Measurements from ENCODE around the gene HDLBP. TPM values are rescaled to one million over a fixed set of nuclear protein-coding genes. Genes with fewer than 3 reads are reported as not detected.

The HDLBP gene, protein sequence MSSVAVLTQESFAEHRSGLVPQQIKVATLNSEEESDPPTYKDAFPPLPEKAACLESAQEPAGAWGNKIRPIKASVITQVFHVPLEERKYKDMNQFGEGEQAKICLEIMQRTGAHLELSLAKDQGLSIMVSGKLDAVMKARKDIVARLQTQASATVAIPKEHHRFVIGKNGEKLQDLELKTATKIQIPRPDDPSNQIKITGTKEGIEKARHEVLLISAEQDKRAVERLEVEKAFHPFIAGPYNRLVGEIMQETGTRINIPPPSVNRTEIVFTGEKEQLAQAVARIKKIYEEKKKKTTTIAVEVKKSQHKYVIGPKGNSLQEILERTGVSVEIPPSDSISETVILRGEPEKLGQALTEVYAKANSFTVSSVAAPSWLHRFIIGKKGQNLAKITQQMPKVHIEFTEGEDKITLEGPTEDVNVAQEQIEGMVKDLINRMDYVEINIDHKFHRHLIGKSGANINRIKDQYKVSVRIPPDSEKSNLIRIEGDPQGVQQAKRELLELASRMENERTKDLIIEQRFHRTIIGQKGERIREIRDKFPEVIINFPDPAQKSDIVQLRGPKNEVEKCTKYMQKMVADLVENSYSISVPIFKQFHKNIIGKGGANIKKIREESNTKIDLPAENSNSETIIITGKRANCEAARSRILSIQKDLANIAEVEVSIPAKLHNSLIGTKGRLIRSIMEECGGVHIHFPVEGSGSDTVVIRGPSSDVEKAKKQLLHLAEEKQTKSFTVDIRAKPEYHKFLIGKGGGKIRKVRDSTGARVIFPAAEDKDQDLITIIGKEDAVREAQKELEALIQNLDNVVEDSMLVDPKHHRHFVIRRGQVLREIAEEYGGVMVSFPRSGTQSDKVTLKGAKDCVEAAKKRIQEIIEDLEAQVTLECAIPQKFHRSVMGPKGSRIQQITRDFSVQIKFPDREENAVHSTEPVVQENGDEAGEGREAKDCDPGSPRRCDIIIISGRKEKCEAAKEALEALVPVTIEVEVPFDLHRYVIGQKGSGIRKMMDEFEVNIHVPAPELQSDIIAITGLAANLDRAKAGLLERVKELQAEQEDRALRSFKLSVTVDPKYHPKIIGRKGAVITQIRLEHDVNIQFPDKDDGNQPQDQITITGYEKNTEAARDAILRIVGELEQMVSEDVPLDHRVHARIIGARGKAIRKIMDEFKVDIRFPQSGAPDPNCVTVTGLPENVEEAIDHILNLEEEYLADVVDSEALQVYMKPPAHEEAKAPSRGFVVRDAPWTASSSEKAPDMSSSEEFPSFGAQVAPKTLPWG (N-terminal part only)
- polyA plus RNA-seq (ENCODE audit: insufficient read length in 4 of 4): 100 to 1,000 TPM; 311 to 400 (median 321) TPM

GRCh38 chr2:241315093-241315878 lies at the start of gene HDLBP:
Gene HDLBP, minus strand, starts transcription at chr2:241315672. Its CDS starts 48,803 bp downstream, at chr2:241266869.
- peak; percentile 99 to 100 (median 99) for DNase-seq (ENCODE audit: low read depth in 4 of 4, low spot score in 3 of 4)

- no peak for DNase-seq (ENCODE audit: low read depth in 4 of 4, low spot score in 3 of 4)
Measured at GRCh38 chr2:241364781-241365180, 49.3 kb upstream of the HDLBP start.

GRCh38 chr2:241363426-241363825 lies 48.0 kb upstream of the HDLBP start:
- DNase-seq (ENCODE audit: low read depth in 4 of 4, low spot score in 3 of 4): no peak

DNA sequence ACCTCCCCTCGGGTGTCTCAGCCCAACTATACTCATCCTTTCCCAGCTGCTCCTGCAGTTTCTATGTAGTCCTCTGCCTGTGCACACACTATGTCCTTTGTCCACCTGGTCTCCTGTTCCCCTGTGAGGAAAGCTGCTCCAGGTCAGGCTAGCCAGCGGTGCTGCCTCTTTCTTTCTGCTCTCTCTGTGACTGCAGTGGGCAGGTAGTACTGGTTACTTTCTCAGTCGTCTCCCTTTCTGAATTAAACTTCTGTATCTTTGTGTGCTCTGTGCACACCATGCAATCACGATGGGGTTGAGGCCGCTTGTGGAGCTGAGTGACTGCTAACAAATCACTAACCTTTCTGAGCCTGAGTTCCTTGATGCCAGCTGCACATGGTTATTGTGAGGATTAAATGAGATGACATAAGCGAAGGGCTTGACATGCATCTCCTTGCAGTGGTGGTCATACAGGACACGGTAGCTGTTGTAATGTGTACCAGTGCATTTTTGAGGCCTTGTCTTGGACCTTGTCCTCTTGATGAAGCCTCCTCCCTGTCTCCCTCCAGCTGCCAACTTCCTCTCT lies 44.1 kb upstream of the HDLBP start:
- DNase-seq (ENCODE audit: low read depth in 4 of 4, low spot score in 3 of 4): no peak

GRCh38 chr2:241358470-241358869 lies 43.0 kb upstream of the HDLBP start:
- DNase-seq (ENCODE audit: low read depth in 4 of 4, low spot score in 3 of 4): no peak

DNA sequence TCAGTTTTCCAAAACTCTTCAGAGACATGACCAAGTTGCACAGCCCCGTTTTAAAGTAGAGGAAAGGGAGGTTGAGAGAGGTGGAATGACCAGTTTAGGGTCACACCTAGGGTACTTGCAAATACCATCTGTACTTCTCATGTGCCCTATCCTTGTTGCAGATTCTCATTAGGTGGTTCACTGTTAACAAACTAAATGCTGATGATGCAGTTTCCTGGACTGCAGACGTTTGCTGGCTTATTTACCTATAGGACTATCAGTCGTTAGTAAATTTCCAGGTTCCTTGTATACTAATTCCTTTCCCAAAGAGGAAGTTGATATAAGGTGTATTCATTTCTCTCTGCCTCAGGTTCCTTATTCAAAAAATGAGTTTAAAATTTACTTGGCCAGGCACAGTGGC lies 42.1 kb upstream of the HDLBP start:
- DNase-seq (ENCODE audit: low read depth in 4 of 4, low spot score in 3 of 4): no peak

DNA sequence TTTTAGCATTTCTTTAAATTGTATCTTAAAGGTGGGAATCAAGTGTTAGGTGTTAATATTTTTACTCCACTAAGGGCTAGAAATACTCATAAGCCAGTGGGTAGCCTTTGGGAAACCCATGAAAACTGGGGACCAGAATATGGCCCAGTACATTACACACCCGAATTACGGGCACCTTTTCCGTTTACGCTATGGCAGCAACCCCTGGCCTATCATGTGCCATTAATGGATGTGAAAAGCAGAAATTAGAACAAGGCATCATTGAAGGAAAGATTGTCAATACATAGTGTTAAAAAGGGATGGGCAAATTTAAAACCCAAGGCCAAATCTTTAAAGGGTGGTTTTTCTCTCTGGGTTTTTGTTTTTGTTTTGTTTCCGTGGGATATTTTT lies 41.4 kb upstream of the HDLBP start:
- no peak for DNase-seq (ENCODE audit: low read depth in 4 of 4, low spot score in 3 of 4)

DNA sequence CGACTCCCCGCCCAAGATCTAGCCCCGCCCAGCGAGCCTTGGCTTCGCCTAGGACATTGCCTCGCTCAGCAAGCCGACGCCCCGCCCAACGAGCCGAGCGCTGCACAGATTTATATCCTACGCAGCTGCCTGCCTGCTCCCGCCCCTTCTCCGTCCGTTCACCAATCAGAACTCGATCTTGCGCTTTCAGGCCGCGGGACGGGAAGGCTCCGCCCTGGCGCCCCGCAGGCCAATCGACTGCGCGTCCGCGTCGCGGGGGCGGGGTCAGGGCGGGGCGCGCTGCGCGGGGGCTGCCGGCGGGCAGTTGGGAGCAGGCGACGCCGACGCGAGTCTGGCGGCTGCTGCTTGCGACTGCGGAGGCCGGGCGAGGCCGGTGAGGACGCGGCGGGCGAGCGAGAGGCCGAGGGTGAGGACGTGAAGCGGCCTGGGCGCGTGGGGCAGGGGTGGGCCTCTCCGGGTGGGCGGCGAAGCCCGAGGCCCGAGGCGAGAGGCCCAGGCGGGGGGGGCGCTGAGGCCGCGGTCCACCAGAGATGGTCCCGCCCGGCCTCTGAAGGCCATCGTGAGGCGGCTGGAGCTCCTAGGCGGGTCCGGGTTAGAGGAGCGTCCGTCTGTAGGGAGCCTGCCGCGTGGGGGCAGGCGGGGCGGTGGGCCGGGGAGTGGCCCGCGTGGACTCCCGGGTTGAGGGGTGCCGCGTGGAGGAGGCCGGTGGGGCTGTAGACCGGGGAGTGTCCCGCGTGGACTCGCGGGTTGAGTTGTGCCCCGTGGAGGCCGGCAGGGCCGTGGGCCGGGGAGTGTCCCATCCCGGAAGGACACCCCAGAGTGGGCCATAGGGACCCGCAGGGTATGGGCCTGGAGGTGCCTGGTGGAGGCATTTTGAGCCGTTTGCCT lies 40.8 kb upstream of the HDLBP start, which contains the start of gene FARP2:
Gene FARP2, plus strand, starts transcription at position 303 of the 888 bp plus-strand sequence. CDS start 16,823 bp downstream, outside the sequence.
- peak; percentile 94 to 98 (median 96) for DNase-seq (ENCODE audit: low read depth in 4 of 4, low spot score in 3 of 4)

GRCh38 chr2:241354668-241355658 lies 39.5 kb upstream of the HDLBP start:
- peak in 1 of 4 donors; percentile 54 for DNase-seq (ENCODE audit: low read depth in 4 of 4, low spot score in 3 of 4)

GRCh38 chr2:241352227-241352626 lies 36.8 kb upstream of the HDLBP start:
- DNase-seq (ENCODE audit: low read depth in 4 of 4, low spot score in 3 of 4): no peak

DNA sequence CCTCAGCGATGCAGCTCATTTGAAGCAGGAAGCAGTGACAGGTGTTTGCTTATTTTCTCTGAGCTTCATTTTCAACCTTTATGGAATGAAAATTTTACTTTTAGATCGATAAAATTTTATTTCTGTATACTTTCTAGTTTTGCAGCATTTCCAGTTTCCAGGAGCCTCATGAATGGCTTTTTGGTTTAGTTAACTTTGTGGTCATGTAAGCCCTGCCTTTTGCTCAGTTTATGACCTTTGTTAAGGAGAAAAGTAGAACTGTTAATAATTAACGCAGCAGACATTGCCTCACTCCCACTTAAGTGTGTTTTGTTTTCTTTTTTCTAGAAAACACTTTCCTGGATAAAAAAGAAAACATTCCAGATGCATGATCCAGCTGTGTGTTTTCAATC lies 36.2 kb upstream of the HDLBP start:
- no peak for DNase-seq (ENCODE audit: low read depth in 4 of 4, low spot score in 3 of 4)

DNA sequence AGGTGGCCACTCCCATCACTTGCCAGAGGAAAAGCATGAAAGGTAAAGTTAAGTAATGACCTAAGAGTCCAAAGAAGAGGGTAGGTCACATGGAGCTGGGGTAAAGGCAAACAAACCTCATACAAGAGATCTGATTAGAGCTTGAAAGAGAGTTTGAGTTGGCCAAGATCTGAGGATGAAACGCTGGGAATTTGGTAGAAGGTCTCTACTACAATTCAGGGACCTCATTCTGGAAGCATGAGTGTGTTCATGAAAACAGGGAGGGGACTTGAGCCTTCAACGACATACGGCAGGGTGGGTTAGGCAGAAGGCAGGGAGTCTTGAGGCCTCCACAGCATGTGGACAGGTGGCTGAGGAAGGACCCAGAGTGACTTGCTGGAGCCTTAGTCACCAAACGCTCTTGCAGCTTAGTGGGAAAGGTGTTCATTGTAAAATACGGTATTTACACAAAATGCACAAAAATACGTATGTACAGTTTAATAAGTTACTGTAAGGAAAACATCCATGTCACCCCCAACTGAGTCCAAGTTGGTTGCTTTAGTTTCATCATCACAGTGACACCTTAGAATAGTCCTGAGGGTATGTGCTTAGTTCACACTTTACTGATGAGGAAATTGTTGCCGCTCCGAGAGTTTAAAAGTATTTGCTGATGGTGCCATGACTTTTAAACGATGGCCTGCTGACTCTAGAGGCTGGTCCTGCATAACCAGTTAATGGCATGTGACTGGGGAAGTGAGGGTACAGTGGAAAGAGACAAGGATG lies 35.6 kb upstream of the HDLBP start:
- DNase-seq (ENCODE audit: low read depth in 4 of 4, low spot score in 3 of 4): no peak

GRCh38 chr2:241350530-241350877 lies 35.0 kb upstream of the HDLBP start:
- no peak for DNase-seq (ENCODE audit: low read depth in 4 of 4, low spot score in 3 of 4)

DNA sequence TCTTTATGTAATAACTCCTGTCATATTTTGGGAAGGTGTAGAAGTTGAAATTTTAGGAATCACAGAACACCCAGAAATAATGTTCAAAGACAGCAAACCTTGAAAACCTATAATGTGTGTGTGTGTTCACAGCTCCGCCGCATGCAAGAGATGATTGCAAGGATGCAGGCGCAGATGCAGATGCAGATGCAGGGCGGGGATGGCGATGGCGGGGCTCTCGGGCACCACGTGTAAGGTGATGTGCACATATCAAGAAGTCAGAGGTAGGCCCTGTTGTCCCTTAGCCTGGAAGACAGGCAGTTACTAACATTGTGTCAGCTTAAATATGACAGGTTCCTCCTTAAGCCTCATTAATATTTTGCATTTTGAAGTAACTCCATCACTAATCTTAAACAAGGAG lies 34.5 kb upstream of the HDLBP start:
- DNase-seq (ENCODE audit: low read depth in 4 of 4, low spot score in 3 of 4): no peak

GRCh38 chr2:241344925-241345651 lies 29.6 kb upstream of the HDLBP start:
- DNase-seq (ENCODE audit: low read depth in 4 of 4, low spot score in 3 of 4): no peak

DNA sequence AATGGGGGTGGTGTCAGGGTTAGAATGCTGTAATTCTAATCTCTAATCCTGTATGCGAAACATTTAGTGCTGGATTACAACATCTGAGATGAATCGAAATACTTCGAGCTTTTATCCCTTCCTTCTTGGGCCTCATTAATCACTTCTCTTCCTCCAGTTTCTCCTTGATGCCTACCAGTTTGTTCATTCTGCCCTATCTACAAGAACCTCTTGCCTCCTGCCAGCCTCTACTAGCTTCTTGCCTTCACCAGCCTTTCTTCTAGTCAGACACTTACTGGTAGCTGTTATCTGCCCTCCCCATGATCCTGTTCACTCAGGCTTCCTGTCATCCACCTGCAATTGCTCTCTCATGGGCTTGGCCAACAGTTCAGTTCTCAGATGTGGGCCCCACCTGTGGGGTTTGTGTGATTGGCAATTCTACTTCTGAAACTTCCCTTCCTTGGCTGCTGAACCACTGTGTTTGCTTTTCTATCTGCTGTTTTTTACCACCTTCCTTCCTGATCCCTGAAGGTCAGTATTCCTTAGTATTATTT lies 25.2 kb upstream of the HDLBP start:
- DNase-seq (ENCODE audit: low read depth in 4 of 4, low spot score in 3 of 4): no peak

All from right renal pelvis (tissue), 4 donors.